ENCODE results near the gene TWIST1. TPM values are rescaled to one million over a fixed set of nuclear protein-coding genes. Genes with fewer than 3 reads are reported as not detected.
A peak's percentile ranks its signal among the peaks of the same experiment; 100 is the strongest.

TWIST1 gene
- total RNA-seq = 11.5 TPM

- Histone ChIP-seq H3K27me3 (peaks cover 8% of the 10 kb centered on the region), H3K9me3 (no peaks in the 10 kb centered on the region), H3K4me1 (peaks cover 25% of the 10 kb centered on the region), H3K27ac (peak within 1 kb of the TSS; percentile 82), H3K4me3 (peak within 1 kb of the TSS; percentile 63 to 67), H3K36me3 (no peaks in the 10 kb centered on the region)
- peak in 1 of 2 donors; percentile 77 for TF ChIP-seq POLR2AphosphoS5 (IDR thresholded peaks at IDR 0.05; ENCODE audit: insufficient read depth in 1 of 2, low read depth in 1 of 2)
- TF ChIP-seq CTCF (IDR thresholded peaks at IDR 0.05) = no peak
- TF ChIP-seq POLR2A (IDR thresholded peaks at IDR 0.05) = peak in 1 of 2 donors; percentile 22
- intact Hi-C loops (cut with DNase I) = loop anchor here (5.0 kb wide), 1 partner anchor 355 kb away; no protein-coding TSS in a partner anchor
- DNase-seq (ENCODE audit: extremely low spot score in 2 of 2) = peak in 1 of 2 donors; percentile 90
Observed at GRCh38 chr7:19117091-19117869, at the start of gene TWIST1. Gene TWIST1 (minus strand): TSS chr7:19117636. CDS start chr7:19117321, 315 bp downstream.

GRCh38 chr7:19161671-19162070 is 44.2 kb upstream of the TWIST1 start:
- Histone ChIP-seq H3K4me3 (no peak overlapping the region), H3K27me3 (no peaks in the 10 kb centered on the region), H3K9me3 (no peaks in the 10 kb centered on the region), H3K4me1 (no peaks in the 10 kb centered on the region), H3K27ac (no peak overlapping the region), H3K36me3 (no peaks in the 10 kb centered on the region)
- DNase-seq (ENCODE audit: extremely low spot score in 2 of 2) = no peak
- TF ChIP-seq CTCF (IDR thresholded peaks at IDR 0.05) = no peak
- intact Hi-C loops (cut with DNase I) = no loop called here

GRCh38 chr7:19146699-19147098 is 29.3 kb upstream of the TWIST1 start:
- Histone ChIP-seq H3K36me3 (no peaks in the 10 kb centered on the region), H3K9me3 (no peaks in the 10 kb centered on the region), H3K27me3 (no peaks in the 10 kb centered on the region), H3K27ac (no peak overlapping the region), H3K4me3 (no peak overlapping the region), H3K4me1 (peaks cover 6% of the 10 kb centered on the region)
- TF ChIP-seq CTCF (IDR thresholded peaks at IDR 0.05) (no peak), POLR2AphosphoS5 (IDR thresholded peaks at IDR 0.05; ENCODE audit: insufficient read depth in 1 of 2, low read depth in 1 of 2) (no peak)
- intact Hi-C loops (cut with DNase I) = no loop called here
- no peak for DNase-seq (ENCODE audit: extremely low spot score in 2 of 2)

- Histone ChIP-seq H3K4me1 (peaks cover 6% of the 10 kb centered on the region), H3K9me3 (no peaks in the 10 kb centered on the region), H3K36me3 (no peaks in the 10 kb centered on the region), H3K4me3 (no peak overlapping the region), H3K27me3 (no peaks in the 10 kb centered on the region), H3K27ac (no peak overlapping the region)
- intact Hi-C loops (cut with DNase I) = no loop called here
- DNase-seq (ENCODE audit: extremely low spot score in 2 of 2) = no peak
- TF ChIP-seq POLR2AphosphoS5 (IDR thresholded peaks at IDR 0.05; ENCODE audit: insufficient read depth in 1 of 2, low read depth in 1 of 2) (no peak), CTCF (IDR thresholded peaks at IDR 0.05) (no peak), POLR2A (IDR thresholded peaks at IDR 0.05) (no peak)
Observed at GRCh38 chr7:19145434-19146115, 28.1 kb upstream of the TWIST1 start.
